B cell (primary cell): ENCODE data around the gene CMYA5.
"Not testable (repeated sequence)": the region's sequence is repeated elsewhere in the genome, so short reads cannot be mapped to it uniquely, and the experiment has no call there.

ENCODE experiments used
- EZH2 ChIP-seq: IDR thresholded peaks from 2 replicates; pipeline ENCODE4 v1.6.1; 2012; ENCODE audit warnings: borderline replicate concordance, low read depth, mild to moderate bottlenecking, moderate library complexity, low read length; ENCODE audit not compliant: insufficient read depth, poor library complexity, severe bottlenecking
- TF ChIP-seq, protein P1 (sequence below): fragments of 200-600 bp; IDR thresholded peaks from one replicate; pipeline ENCODE4 v1.8.0; 2022; ENCODE audit warnings: antibody characterized with exemption, mild to moderate bottlenecking

GRCh38 chr5:79676354-79676753 lies 13.3 kb upstream of the CMYA5 start:
- TF ChIP-seq, protein P1, sequence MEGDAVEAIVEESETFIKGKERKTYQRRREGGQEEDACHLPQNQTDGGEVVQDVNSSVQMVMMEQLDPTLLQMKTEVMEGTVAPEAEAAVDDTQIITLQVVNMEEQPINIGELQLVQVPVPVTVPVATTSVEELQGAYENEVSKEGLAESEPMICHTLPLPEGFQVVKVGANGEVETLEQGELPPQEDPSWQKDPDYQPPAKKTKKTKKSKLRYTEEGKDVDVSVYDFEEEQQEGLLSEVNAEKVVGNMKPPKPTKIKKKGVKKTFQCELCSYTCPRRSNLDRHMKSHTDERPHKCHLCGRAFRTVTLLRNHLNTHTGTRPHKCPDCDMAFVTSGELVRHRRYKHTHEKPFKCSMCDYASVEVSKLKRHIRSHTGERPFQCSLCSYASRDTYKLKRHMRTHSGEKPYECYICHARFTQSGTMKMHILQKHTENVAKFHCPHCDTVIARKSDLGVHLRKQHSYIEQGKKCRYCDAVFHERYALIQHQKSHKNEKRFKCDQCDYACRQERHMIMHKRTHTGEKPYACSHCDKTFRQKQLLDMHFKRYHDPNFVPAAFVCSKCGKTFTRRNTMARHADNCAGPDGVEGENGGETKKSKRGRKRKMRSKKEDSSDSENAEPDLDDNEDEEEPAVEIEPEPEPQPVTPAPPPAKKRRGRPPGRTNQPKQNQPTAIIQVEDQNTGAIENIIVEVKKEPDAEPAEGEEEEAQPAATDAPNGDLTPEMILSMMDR: not testable (repeated sequence)
- not testable (repeated sequence) for TF ChIP-seq EZH2
